ENCODE measurements around the gene SIPA1L3. TPM values are rescaled to one million over a fixed set of nuclear protein-coding genes. Genes with fewer than 3 reads are reported as not detected.

Gene SIPA1L3
- total RNA-seq, 1 experiment from 2014 or later, result 66.3 TPM

DNA sequence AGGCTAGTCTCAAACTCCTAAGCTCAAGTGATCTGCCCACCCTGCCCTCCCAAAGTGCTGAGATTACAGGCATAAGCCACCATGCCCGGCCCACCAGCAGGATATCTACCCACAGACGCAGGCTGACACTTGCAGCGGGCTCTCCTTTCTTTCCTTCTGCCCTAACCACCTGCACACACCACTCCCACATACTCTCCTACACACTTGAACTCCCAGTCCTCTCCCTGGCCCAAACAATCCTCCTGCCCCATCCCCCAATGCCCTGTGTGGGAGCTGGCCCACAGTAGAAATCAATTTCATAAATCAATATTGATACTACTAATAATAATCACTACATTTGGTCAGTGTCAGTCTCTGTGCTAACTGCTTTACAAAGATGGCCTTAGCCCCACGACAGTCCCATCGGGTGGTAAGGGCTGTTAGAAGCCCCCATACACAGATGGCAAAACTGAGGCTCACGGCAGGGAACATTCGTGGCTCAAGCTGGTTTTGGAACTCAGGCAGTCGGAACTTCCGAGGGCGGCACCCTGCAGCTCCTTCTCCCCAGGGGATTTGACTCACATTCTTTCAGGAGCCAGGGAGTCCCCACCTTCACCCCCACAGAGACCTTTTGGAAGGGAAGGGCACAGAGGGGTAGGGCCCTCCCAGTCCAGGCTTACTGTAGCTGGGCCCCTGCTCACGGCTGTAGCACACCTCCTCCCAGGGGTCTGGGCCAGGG, 320.4 kb downstream of the SIPA1L3 start:
- ChIA-PET CTCF (interaction anchor here (0.6 to 0.7 kb wide), 6 partner anchors 54 to 269 kb away, joined by 4 to 18 read pairs (median 9); no protein-coding TSS in a partner anchor), POLR2A (interaction anchor here (0.6 kb wide), 2 partner anchors 146 to 267 kb away, joined by 4 read pairs; no protein-coding TSS in a partner anchor)
- Histone ChIP-seq H3K4me1 (ENCODE audit: control insufficient read depth, insufficient read depth, low read length) (peaks cover 13% of the 10 kb centered on the region), H3K9me3 (ENCODE audit: control insufficient read depth, insufficient read depth, low read depth, low read length) (no peaks in the 10 kb centered on the region), H3K36me3 (ENCODE audit: control insufficient read depth, insufficient read depth, low read length) (no peaks in the 10 kb centered on the region), H3K4me3 (ENCODE audit: low read depth in 2 of 2, low read length in 2 of 2) (no peak overlapping the region), H3K27me3 (ENCODE audit: control insufficient read depth, insufficient read depth, low read length) (peaks cover 2% of the 10 kb centered on the region; the same call in 1 of the 2 replicates), H3K27ac (ENCODE audit: low read length) (no peak overlapping the region)
- TF ChIP-seq, protein P1, sequence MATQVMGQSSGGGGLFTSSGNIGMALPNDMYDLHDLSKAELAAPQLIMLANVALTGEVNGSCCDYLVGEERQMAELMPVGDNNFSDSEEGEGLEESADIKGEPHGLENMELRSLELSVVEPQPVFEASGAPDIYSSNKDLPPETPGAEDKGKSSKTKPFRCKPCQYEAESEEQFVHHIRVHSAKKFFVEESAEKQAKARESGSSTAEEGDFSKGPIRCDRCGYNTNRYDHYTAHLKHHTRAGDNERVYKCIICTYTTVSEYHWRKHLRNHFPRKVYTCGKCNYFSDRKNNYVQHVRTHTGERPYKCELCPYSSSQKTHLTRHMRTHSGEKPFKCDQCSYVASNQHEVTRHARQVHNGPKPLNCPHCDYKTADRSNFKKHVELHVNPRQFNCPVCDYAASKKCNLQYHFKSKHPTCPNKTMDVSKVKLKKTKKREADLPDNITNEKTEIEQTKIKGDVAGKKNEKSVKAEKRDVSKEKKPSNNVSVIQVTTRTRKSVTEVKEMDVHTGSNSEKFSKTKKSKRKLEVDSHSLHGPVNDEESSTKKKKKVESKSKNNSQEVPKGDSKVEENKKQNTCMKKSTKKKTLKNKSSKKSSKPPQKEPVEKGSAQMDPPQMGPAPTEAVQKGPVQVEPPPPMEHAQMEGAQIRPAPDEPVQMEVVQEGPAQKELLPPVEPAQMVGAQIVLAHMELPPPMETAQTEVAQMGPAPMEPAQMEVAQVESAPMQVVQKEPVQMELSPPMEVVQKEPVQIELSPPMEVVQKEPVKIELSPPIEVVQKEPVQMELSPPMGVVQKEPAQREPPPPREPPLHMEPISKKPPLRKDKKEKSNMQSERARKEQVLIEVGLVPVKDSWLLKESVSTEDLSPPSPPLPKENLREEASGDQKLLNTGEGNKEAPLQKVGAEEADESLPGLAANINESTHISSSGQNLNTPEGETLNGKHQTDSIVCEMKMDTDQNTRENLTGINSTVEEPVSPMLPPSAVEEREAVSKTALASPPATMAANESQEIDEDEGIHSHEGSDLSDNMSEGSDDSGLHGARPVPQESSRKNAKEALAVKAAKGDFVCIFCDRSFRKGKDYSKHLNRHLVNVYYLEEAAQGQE (IDR thresholded peaks at IDR 0.05; ENCODE audit: insufficient read depth in 1 of 2, low read depth in 2 of 2, low read length in 1 of 2), result no peak
- TF ChIP-seq SIN3A (IDR thresholded peaks at IDR 0.05; ENCODE audit: borderline replicate concordance, insufficient read depth, low read depth, low read length) (no peak), POLR2AphosphoS5 (IDR thresholded peaks at IDR 0.05; ENCODE audit: low read depth, low read length) (no peak), TCF7L2 (IDR thresholded peaks at IDR 0.05; ENCODE audit: low read depth, low read length) (no peak)
- TF ChIP-seq, protein P2, sequence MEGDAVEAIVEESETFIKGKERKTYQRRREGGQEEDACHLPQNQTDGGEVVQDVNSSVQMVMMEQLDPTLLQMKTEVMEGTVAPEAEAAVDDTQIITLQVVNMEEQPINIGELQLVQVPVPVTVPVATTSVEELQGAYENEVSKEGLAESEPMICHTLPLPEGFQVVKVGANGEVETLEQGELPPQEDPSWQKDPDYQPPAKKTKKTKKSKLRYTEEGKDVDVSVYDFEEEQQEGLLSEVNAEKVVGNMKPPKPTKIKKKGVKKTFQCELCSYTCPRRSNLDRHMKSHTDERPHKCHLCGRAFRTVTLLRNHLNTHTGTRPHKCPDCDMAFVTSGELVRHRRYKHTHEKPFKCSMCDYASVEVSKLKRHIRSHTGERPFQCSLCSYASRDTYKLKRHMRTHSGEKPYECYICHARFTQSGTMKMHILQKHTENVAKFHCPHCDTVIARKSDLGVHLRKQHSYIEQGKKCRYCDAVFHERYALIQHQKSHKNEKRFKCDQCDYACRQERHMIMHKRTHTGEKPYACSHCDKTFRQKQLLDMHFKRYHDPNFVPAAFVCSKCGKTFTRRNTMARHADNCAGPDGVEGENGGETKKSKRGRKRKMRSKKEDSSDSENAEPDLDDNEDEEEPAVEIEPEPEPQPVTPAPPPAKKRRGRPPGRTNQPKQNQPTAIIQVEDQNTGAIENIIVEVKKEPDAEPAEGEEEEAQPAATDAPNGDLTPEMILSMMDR (IDR thresholded peaks at IDR 0.05), result no peak
- ATAC-seq, result no peak
- in situ Hi-C loops (cut with HindIII; ENCODE audit: low pct_unique_long_range_greater_than_20kb, low sequenced_read_pairs) (no loop called here), intact Hi-C loops (cut with micrococcal nuclease; ENCODE audit: unreplicated experiment) (loop anchor here (10.0 kb wide), 1 partner anchor 323 kb away; the partner anchor contains the start of genes SIPA1L3 and WDR87)
- DNase-seq (ENCODE audit: low read depth, low spot score), result no peak
- BruUV-seq (replicated peaks), result no TSS peak

DNA sequence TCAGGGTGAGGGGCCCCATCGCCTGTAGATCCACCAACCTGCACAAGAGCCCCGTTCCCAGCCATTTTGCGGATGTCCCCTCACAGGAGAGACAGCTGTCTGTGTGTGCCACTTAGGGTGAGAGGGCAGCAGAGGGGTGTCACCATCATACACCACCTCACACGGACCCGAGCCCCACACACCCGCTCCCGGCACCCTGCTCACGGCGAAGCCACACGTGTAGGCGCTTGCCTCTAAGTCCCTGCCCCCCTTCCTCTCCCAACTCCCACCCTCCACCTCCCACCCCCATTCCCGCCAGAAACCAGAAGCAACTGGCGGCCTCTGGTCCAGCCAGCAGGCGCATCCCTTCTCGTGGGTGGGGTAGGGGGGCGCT, 321.0 kb downstream of the SIPA1L3 start:
- ATAC-seq, result no peak
- BruUV-seq (replicated peaks), result no TSS peak
- H3K27me3 ChIP-seq (ENCODE audit: control insufficient read depth, insufficient read depth, low read length), result peaks cover 2% of the 10 kb centered on the region; the same call in 1 of the 2 replicates
- intact Hi-C loops (cut with micrococcal nuclease; ENCODE audit: unreplicated experiment), result loop anchor here (10.0 kb wide), 1 partner anchor 323 kb away; the partner anchor contains the start of genes SIPA1L3 and WDR87
- H3K36me3 ChIP-seq (ENCODE audit: control insufficient read depth, insufficient read depth, low read length), result no peaks in the 10 kb centered on the region
- TF ChIP-seq TCF7L2 (IDR thresholded peaks at IDR 0.05; ENCODE audit: low read depth, low read length) (no peak), POLR2AphosphoS5 (IDR thresholded peaks at IDR 0.05; ENCODE audit: low read depth, low read length) (no peak), SIN3A (IDR thresholded peaks at IDR 0.05; ENCODE audit: borderline replicate concordance, insufficient read depth, low read depth, low read length) (no peak)
- TF ChIP-seq, protein P2 (IDR thresholded peaks at IDR 0.05), result no peak
- TF ChIP-seq, protein P1 (IDR thresholded peaks at IDR 0.05; ENCODE audit: insufficient read depth in 1 of 2, low read depth in 2 of 2, low read length in 1 of 2), result no peak
- peaks cover 13% of the 10 kb centered on the region for H3K4me1 ChIP-seq (ENCODE audit: control insufficient read depth, insufficient read depth, low read length)
- in situ Hi-C loops (cut with HindIII; ENCODE audit: low pct_unique_long_range_greater_than_20kb, low sequenced_read_pairs), result no loop called here
- no peak overlapping the region for H3K27ac ChIP-seq (ENCODE audit: low read length)
- no peak for DNase-seq (ENCODE audit: low read depth, low spot score)
- H3K4me3 ChIP-seq (ENCODE audit: low read depth in 2 of 2, low read length in 2 of 2), result no peak overlapping the region
- POLR2A ChIA-PET, result interaction anchor here (0.6 kb wide), 1 partner anchor 268 kb away, joined by 4 read pairs; no protein-coding TSS in a partner anchor
- CTCF ChIA-PET, result no interaction called here
- no peaks in the 10 kb centered on the region for H3K9me3 ChIP-seq (ENCODE audit: control insufficient read depth, insufficient read depth, low read depth, low read length)

Data from Panc1 (cell line).